HG03060 (cell line): ENCODE results near the gene KAT2B.
A peak's percentile ranks its signal among the peaks of the same experiment; 100 is the strongest.

Source experiments
- ATAC-seq: cut with Tn5 transposase; IDR thresholded peaks from one replicate; pipeline ENCODE4 v1.9.1; 2021; ENCODE audit warnings: low read depth, moderate number of reproducible peaks; ENCODE audit not compliant: unreplicated experiment

The KAT2B gene

GRCh38 chr3:20141316-20141715 is 101.1 kb downstream of the KAT2B start:
- ATAC-seq, result no peak

- no peak for ATAC-seq
Measured at GRCh38 chr3:20141851-20142250, 101.6 kb downstream of the KAT2B start.

- ATAC-seq, result no peak
Measured at GRCh38 chr3:20142517-20142916, 102.3 kb downstream of the KAT2B start.

- ATAC-seq, result no peak
Measured at GRCh38 chr3:20143519-20143918, 103.3 kb downstream of the KAT2B start.

- ATAC-seq, result no peak
Measured at GRCh38 chr3:20145874-20146273, 105.6 kb downstream of the KAT2B start.

- no peak for ATAC-seq
Measured at GRCh38 chr3:20146301-20146700, 106.1 kb downstream of the KAT2B start.

- ATAC-seq, result no peak
Measured at GRCh38 chr3:20147361-20147760, 107.1 kb downstream of the KAT2B start.

DNA sequence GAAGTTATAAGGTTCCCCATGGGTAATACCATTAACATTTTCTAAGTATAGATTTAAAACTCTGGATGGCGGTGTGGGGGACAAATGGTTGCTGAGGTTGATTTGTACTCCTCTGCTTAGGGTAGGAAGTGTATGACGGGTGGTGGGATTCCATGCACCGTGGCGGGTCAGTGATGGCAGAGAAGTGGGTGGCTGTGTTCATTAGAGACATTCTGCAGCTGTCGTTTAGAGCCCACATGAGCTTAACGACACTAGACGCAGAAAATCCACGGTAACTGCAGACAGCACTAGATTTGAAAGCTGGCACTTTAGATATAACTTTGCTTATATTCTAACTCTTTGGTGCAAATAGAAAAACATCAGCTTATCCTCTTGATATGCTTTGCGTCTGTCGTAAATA is 108.2 kb downstream of the KAT2B start:
- ATAC-seq, result no peak

- ATAC-seq, result no peak
Measured at GRCh38 chr3:20154078-20154477, 113.8 kb downstream of the KAT2B start.

- ATAC-seq, result no peak
Measured at GRCh38 chr3:20154928-20155327, 114.7 kb downstream of the KAT2B start.

- no peak for ATAC-seq
Measured at GRCh38 chr3:20160230-20160629, 120.0 kb downstream of the KAT2B start.

- ATAC-seq, result no peak
Measured at GRCh38 chr3:20161714-20162113, 121.5 kb downstream of the KAT2B start.

GRCh38 chr3:20173844-20174410 is 133.7 kb downstream of the KAT2B start:
- no peak for ATAC-seq

GRCh38 chr3:20181276-20181675 is 141.0 kb downstream of the KAT2B start:
- ATAC-seq, result no peak

GRCh38 chr3:20182206-20182605 is 142.0 kb downstream of the KAT2B start:
- no peak for ATAC-seq

- no peak for ATAC-seq
Measured at GRCh38 chr3:20185331-20185678, 145.1 kb downstream of the KAT2B start.

GRCh38 chr3:20185679-20186599 is 145.7 kb downstream of the KAT2B start, which contains the start of gene SGO1:
Gene SGO1, minus strand, starts transcription at chr3:20186206. Its CDS starts 2,179 bp downstream, at chr3:20184027.
- ATAC-seq, result peak; percentile 94

GRCh38 chr3:20186600-20187004 is 146.4 kb downstream of the KAT2B start:
- ATAC-seq, result no peak

DNA sequence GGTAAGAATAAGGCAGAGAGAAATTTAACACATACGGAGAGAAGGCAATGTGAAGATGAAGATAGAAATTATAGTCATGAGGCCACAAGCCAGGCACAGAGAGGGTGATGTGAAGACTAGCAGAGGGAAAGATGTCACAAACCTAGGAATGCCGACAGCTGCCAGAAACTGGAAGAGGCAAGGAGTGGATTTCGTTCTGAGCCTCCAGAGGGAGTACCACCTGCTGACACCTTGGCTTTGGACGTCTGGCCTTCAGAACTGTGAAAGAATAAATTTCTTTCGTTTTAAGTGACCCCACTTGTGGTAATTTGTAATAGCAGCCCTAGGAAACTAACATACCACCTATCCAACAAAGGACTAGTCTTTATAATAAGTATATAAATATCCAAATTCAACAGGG is 150.7 kb downstream of the KAT2B start:
- no peak for ATAC-seq

- ATAC-seq, result no peak
Measured at GRCh38 chr3:20194793-20195460, 154.7 kb downstream of the KAT2B start.

- ATAC-seq, result no peak
Measured at GRCh38 chr3:20197775-20198174, 157.5 kb downstream of the KAT2B start.
